ENCODE data around the gene SYT14.

DNA sequence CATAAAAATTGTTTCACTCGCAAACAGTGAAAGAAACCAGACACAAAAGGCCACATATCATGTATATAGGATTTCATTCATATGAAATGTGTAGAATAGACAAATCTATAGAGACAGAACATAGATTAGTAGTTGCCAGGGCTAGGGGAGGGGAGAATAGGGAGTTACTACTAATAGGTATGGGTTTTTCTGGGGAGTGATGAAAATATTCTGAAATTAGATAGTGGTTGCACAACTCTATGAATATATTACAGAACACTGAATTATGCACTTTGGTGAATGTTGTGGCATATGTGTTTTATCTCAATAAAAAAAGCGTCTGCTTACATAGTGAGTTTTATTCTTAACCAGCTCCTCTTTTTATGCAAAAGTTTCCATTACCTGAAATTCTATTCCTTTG lies 21.6 kb downstream of the SYT14 start:
- TF ChIP-seq, protein P1, sequence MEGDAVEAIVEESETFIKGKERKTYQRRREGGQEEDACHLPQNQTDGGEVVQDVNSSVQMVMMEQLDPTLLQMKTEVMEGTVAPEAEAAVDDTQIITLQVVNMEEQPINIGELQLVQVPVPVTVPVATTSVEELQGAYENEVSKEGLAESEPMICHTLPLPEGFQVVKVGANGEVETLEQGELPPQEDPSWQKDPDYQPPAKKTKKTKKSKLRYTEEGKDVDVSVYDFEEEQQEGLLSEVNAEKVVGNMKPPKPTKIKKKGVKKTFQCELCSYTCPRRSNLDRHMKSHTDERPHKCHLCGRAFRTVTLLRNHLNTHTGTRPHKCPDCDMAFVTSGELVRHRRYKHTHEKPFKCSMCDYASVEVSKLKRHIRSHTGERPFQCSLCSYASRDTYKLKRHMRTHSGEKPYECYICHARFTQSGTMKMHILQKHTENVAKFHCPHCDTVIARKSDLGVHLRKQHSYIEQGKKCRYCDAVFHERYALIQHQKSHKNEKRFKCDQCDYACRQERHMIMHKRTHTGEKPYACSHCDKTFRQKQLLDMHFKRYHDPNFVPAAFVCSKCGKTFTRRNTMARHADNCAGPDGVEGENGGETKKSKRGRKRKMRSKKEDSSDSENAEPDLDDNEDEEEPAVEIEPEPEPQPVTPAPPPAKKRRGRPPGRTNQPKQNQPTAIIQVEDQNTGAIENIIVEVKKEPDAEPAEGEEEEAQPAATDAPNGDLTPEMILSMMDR (IDR thresholded peaks at IDR 0.05) = no peak
- TF ChIP-seq POLR2AphosphoS5 (IDR thresholded peaks at IDR 0.05; ENCODE audit: insufficient read depth in 1 of 2, low read depth in 1 of 2) (no peak), POLR2A (IDR thresholded peaks at IDR 0.05) (no peak)

Measured in vagina (tissue), 2 donors.